Measurements from ENCODE around the gene SHOC1.
"Not testable (repeated sequence)": the region's sequence is repeated elsewhere in the genome, so short reads cannot be mapped to it uniquely, and the experiment has no call there.

SHOC1 gene

DNA sequence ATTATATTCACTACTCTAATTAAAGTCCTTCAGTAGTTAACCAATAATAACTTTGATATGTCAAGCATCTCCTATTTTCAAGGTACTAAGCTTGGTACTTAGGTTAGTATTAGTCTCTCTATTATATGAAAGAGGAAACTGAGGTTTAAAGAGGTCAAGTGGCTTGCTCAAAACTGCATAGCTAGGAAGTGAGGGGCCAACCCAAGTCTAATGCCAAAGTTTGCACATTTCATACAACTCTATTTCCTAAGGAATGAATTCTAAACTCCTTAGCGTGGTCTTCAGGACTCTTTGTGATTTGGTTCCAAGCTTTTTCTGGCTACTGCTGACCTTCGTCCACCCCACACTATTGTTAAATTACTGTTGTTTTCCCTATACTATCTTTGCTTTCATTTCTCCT, 9.9 kb upstream of the SHOC1 start:
- no peak for FAIRE-seq

DNA sequence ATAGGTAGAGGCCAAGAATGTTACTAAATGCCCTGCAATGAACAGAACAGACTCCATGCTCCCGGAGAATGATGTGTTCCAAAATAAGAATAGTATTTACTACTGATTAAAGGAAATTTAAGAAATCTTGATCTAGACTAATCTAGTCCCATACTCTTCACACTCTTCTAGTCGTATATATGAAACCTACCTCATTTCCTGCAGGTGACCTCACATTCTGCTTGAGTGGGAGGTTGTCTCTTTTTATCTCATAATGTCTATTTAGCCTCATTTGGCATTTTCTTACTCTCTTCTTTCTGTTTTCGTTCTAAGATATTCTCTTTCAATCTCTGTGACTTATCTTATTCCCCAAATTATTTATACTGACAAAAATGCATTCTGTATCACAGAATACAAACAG, 9.2 kb upstream of the SHOC1 start:
- FAIRE-seq, result no peak

DNA sequence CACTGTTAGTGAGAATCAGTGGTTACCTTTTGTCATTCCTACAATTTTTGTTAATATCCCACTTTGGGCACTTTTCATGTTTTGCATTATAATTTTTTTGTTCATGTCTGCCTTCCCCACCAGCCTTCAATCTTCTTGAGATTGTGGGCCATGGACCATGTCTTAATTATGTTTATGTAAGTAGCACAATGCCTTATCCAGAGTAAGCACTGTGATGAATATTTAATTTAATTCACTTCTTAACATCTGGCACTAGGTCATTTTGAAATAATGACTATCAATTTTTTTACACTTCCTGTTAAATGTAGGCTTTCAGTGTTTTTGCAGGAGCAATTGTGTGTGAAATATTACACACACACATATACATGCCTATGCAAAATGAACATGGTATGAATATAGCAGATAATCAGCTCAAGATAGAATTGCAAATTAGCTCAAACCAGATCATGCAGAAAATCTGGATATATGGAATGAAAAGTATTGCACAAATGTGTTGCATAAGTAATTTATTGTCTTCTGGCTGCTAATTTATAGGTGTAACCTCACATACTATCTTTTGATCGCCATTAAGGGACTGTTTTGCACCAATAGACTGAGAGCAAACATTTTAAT, 5.3 kb upstream of the SHOC1 start:
- FAIRE-seq, result no peak

DNA sequence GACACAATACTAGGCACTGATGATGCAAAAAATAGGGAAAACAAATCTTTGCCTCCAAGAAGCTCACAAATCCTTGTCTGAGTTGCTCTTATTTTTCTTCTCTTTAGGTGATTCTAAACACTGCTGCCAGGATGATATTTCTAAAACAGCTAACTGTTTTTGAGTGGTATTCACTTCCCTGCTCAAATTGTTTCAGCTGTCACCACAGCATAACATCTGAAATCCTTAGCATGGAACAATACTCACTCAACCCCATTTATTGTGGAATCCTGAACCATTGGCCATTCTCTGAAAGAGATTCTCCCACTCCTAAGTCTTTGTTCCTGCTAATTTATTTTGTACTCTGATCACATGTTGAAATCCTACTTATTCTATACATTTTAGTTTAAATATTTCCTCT, 4.8 kb upstream of the SHOC1 start:
- no peak for FAIRE-seq

DNA sequence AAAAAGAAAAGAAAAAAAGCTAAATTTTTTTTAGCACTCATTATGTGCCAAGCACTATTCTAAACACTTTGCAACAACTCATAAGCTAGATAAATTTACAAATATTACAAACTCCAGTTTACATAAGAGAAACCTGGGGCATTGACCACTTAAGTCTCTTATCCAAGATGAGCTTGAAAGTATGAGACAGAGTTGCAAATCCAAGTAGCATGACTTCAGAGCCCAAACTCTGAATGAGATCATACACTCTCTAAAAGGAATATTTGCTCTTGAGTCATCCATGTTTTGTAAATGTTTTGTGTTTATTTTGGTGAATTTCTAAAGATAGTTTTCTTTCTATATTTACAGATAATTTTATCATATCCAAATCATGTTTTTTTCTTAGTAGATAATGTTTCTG, 4.0 kb upstream of the SHOC1 start:
- FAIRE-seq, result no peak

DNA sequence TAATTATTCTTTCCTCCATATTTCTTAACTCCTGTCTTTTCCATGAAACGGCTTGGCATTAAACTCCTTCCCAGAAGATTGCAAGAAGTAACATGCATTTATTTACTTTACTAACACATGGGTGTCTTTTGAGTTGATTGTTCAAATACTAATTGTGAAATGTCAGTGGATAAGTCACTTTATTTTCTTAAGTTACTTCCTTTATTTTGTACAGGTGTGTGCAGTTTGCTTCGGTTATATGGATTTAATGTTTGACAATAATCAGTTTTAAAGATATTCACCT, 761 bp upstream of the SHOC1 start:
- no peak for FAIRE-seq

DNA sequence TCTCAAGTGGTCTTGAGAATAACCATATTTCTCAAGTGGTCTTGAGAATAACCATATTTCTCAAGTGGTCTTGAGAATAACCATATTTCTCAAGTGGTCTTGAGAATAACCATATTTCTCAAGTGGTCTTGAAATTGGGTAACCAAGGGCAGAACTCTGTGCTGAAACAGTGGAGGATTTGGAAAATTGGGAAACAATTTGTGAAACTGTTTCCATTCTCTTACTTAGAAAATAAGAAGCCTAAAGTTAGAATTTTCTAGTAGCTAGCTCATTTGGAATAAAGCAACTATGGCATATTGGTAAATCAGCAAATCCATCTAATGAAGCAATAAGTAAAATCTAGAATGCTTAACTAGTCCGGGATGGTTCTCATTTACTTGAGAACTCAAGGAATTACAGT, 2.9 kb downstream of the SHOC1 start:
- not testable (repeated sequence) for FAIRE-seq

DNA sequence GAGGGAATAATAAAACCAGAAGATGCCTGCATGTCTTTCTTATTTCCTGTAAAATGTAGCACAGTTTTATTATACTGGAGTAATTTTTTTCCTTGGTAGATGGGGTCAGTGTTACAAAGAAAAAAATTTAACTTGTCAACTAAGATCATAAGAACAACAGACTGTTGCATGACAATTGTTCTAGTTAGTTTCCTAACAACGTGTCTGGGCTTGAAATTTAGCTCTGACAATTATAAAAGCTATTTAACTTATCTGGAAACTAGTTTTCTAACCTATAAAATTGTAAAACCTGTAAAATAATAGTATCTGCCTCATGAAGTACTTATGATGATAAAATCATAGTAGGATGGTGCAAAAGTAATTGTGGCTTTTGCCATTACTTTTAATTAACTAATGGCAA, 4.9 kb downstream of the SHOC1 start:
- no peak for FAIRE-seq

DNA sequence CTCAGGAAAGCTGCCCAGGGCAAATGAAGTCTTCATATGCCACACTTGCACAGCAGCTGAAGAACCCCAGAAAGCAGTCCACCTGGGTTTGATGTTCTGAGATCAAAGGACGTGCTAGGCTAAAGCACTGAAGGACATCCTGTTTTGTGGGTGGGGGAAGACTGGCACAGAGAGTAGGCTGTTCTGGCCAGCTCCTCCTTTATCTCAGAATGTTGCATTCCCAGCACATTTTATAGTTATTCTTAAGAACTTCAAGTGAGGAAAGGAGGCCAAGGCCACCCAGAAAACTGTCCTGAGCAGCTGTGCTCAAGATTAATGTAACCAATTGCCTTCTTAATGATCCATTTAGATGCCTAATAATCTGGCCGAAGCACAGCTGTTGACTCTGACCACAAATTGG, 10.9 kb downstream of the SHOC1 start:
- FAIRE-seq, result no peak

DNA sequence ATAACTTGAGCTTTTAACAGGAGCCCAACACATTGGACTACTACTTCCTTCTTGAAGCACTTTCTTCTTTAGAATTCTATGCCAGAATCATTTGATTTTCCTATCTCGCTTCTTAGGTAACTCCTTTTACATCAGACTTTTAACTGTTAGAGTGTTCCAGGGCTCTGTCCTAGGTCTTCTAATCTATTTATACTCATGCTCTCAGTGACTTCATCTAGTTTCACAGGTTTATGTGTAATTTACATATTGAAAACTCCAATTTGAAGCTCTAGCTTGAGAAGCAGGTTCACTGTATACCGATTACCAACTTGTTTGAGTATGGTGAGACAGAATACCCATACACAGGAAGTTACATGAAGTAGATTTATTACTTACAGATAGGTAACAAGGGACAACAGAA, 11.3 kb downstream of the SHOC1 start:
- no peak for FAIRE-seq

DNA sequence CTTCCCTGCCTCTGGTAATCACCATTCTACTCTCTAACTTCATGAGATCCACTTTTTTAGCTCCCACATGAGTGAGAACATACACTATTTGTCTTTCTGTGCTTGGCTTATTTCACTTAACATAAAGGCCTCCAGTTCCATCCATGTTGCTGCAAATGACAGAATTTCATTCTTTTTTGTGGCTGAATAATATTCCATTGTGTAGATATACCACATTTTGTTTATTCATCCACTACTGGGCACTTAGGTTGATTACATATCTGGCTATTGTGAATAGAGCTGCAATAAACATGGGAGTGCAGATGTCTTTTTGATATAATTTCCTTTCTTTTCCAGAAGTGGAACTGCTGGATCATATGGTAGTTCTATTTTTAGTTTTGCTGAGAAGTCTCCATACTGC, 28.7 kb downstream of the SHOC1 start:
- no peak for FAIRE-seq

DNA sequence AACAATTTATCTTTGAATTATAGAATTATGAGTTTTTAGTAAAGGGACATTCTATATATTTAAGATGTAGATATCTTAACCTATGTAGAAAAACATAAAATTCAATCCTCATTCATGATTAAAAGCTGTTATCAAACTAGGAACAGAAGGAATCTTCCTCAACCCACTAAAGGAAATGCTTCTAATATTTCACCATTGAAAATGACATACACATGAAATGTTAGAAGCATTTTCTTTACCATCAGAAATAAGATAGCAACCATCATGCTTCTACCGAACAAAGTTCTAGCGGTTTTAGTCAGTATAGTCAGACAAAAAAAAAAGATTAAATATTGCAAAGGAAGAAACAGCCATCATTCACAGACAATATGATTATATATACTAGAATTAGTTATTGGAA, 32.2 kb downstream of the SHOC1 start:
- peak; percentile 48 for FAIRE-seq

DNA sequence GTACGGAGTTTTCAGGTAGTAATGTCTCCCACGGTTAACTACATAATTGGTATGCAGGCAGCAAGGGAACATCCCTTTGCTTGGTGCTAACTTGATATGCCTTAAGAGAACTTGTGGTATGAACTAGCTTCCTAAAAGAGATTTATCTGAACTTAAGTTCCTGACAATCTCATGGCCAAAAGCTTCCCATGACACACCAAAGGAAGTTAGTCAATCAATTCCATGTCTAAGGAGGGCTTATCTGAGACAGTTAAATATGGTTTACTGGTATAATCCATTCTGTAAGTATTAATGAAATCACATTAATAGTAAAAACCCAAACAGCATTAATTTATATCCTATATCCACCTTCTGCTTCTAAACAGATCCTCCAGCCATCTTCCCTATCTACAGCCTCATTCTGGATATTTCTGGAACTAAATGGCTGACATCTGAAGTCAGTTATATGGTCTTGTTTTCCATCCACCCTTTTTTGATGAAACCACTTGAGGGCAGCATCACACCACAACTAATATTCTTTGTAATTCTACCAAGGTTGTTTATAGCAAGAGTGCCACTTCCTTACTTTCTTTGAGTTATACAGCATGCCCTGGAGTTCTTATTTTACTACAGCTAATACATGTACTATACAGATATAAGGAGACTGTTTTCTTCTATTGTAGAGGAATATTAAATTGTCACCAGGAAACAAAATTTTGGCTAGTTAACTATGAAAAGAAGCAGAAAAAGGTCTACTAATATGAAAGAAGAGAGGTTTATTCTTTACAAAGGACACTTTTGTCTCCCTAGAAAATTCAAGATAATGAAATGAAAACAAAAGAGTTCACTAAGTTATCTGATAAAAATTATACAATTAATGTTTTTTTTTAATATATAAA, 34.7 kb downstream of the SHOC1 start:
- no peak for FAIRE-seq

DNA sequence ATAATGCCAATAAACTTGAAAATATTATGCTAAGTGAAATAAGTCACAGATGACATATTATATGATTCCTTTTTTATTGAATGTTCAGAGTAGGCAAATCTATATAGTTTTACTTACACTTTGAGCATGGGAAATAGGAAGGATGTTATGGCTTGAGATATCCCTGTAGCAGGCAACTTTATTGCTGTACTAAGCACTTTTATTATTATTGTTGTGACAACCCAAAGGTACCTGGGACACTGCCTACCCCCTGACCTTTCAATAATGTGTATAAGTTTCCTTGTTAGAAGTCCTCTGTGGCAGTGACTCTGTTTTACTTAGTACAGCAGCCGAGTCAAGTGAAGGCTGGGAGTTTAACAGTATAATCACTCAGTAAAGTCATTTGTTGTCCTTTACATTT, 39.9 kb downstream of the SHOC1 start:
- FAIRE-seq, result no peak

DNA sequence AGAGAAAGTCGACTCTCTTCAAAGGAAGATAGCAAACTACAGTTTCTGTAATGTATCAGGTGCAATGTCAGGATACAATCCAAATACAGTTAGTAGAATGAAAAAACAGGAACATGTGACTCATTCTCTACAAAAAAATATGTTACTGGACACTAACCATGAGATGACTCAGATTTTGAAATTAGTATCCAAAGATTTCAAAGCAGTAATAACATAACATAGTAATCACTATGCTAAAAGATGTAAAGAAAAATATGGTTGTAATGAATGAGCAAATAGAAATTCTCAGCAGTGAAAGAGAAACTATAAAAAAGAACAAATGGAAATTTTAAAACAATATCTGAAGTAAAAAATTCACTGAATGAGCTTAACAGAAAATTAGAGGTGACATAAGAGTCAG, 42.3 kb downstream of the SHOC1 start:
- FAIRE-seq, result no peak

Measured in endometrium (tissue), 2 donors.